A549 (cell line): Measurements from ENCODE around the gene MARCOL.

Experiments
- GATA3 ChIP-seq: IDR thresholded peaks from 2 replicates; pipeline ENCODE4 v1.6.1; 2012; ENCODE audit warnings: borderline replicate concordance
- HDAC2 ChIP-seq: fragments of 200-600 bp; sonication (generic); IDR thresholded peaks from 2 replicates; pipeline ENCODE4 v1.6.1; 2016
- MYC ChIP-seq: IDR thresholded peaks from 2 replicates; pipeline ENCODE4 v1.6.1; 2012; ENCODE audit warnings: mild to moderate bottlenecking, inconsistent platforms, low read length, improper control_type of control experiment, borderline replicate concordance
- NPAS2 ChIP-seq: fragments of 250-450 bp; sonication (Bioruptor Pico); IDR thresholded peaks from 2 replicates; pipeline ENCODE4 v1.8.0; 2022; ENCODE audit warnings: mild to moderate bottlenecking, moderate library complexity, borderline replicate concordance
- POLR2A ChIP-seq: IDR thresholded peaks from 2 replicates; pipeline ENCODE4 v1.6.1; 2012; ENCODE audit warnings: mild to moderate bottlenecking, low read length
- RAD21 ChIP-seq, 2 experiments: fragments of >200 bp in 1 of 2; sonication (Bioruptor Twin) in 1 of 2; formaldehyde crosslinking in 1 of 2; IDR thresholded peaks in 1 of 2; conservative IDR thresholded peaks in 1 of 2; 2 replicates in 1 of 2; 3 replicates in 1 of 2; pipeline ENCODE4 v1.6.1; 2012 to 2018; ENCODE audit warnings: inconsistent platforms in 1 of 2
- RCOR1 ChIP-seq: fragments of 150-350 bp; IDR thresholded peaks from 2 replicates; pipeline ENCODE4 v1.6.1; 2014; ENCODE audit warnings: antibody characterized with exemption, low read length, low read depth
- SMC3 ChIP-seq: fragments of >200 bp; sonication (Bioruptor Twin); formaldehyde crosslinking; IDR thresholded peaks from 3 replicates; pipeline ENCODE4 v1.6.1; 2018; ENCODE audit warnings: inconsistent platforms
- USF2 ChIP-seq: fragments of 450-650 bp; IDR thresholded peaks from 2 replicates; pipeline ENCODE4 v1.6.1; 2014; ENCODE audit warnings: antibody characterized with exemption
- ZFP36 ChIP-seq: fragments of 450-650 bp; IDR thresholded peaks from 2 replicates; pipeline ENCODE4 v1.6.1; 2014; ENCODE audit warnings: borderline replicate concordance; ENCODE audit not compliant: partially characterized antibody
- TF ChIP-seq, protein P1 (sequence below): fragments of >200 bp; sonication (Bioruptor Twin); formaldehyde crosslinking; IDR thresholded peaks from 3 replicates; pipeline ENCODE4 v1.5.1; 2016
- TF ChIP-seq, protein P2 (sequence below): fragments of 200-600 bp; sonication (generic); IDR thresholded peaks from 2 replicates; pipeline ENCODE4 v1.6.1; 2016; ENCODE audit warnings: antibody characterized with exemption, mild to moderate bottlenecking, moderate library complexity

- TF ChIP-seq, protein P1, sequence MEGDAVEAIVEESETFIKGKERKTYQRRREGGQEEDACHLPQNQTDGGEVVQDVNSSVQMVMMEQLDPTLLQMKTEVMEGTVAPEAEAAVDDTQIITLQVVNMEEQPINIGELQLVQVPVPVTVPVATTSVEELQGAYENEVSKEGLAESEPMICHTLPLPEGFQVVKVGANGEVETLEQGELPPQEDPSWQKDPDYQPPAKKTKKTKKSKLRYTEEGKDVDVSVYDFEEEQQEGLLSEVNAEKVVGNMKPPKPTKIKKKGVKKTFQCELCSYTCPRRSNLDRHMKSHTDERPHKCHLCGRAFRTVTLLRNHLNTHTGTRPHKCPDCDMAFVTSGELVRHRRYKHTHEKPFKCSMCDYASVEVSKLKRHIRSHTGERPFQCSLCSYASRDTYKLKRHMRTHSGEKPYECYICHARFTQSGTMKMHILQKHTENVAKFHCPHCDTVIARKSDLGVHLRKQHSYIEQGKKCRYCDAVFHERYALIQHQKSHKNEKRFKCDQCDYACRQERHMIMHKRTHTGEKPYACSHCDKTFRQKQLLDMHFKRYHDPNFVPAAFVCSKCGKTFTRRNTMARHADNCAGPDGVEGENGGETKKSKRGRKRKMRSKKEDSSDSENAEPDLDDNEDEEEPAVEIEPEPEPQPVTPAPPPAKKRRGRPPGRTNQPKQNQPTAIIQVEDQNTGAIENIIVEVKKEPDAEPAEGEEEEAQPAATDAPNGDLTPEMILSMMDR, result no peak
- TF ChIP-seq USF2 (no peak), MYC (no peak), SMC3 (no peak), HDAC2 (no peak), ZFP36 (no peak), RAD21 (conservative IDR thresholded peaks at IDR 0.05 in 1 of 2, IDR thresholded peaks at IDR 0.05 in 1 of 2) (no peak), NPAS2 (no peak), POLR2A (no peak), GATA3 (no peak), RCOR1 (no peak)
- TF ChIP-seq, protein P2, sequence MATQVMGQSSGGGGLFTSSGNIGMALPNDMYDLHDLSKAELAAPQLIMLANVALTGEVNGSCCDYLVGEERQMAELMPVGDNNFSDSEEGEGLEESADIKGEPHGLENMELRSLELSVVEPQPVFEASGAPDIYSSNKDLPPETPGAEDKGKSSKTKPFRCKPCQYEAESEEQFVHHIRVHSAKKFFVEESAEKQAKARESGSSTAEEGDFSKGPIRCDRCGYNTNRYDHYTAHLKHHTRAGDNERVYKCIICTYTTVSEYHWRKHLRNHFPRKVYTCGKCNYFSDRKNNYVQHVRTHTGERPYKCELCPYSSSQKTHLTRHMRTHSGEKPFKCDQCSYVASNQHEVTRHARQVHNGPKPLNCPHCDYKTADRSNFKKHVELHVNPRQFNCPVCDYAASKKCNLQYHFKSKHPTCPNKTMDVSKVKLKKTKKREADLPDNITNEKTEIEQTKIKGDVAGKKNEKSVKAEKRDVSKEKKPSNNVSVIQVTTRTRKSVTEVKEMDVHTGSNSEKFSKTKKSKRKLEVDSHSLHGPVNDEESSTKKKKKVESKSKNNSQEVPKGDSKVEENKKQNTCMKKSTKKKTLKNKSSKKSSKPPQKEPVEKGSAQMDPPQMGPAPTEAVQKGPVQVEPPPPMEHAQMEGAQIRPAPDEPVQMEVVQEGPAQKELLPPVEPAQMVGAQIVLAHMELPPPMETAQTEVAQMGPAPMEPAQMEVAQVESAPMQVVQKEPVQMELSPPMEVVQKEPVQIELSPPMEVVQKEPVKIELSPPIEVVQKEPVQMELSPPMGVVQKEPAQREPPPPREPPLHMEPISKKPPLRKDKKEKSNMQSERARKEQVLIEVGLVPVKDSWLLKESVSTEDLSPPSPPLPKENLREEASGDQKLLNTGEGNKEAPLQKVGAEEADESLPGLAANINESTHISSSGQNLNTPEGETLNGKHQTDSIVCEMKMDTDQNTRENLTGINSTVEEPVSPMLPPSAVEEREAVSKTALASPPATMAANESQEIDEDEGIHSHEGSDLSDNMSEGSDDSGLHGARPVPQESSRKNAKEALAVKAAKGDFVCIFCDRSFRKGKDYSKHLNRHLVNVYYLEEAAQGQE, result no peak
These were observed 45.1 kb upstream of the MARCOL start for GRCh38 chr5:148193202-148193601.
